Measurements from ENCODE around the gene HCST.

HCST gene

DNA sequence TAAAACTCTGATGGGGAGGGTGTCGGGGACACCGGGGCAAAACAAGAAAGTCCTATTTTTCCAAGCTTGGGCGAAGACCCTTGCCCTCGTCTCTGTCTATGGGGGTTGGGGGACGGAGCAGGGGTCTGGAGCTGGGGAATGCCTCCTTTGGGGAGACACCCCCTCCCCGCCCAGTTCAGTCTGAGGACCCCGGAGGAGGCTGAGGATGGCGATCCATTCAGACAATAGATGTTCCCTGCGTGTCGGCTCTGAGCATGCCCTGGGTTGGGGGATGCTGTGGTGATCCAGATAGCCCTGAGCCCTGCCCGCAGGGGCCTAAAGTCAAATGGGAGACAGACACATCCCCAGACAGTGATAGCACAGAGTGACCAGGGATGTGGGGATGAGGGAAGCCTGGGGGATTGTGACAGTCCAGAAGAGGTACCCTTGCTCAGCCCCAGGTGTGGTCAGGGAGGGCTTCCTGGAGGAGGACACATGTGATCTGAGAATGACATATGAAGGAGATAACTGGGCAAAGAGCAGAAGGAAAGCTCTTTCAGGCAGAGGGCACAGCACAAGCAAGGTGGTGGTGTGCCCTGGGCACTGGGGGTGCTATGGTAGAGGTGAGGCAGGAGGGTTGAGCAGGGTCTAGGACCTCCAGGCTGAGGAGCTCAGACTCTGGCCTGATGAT, 42.9 kb downstream of the HCST start:
- TF ChIP-seq, protein P1, sequence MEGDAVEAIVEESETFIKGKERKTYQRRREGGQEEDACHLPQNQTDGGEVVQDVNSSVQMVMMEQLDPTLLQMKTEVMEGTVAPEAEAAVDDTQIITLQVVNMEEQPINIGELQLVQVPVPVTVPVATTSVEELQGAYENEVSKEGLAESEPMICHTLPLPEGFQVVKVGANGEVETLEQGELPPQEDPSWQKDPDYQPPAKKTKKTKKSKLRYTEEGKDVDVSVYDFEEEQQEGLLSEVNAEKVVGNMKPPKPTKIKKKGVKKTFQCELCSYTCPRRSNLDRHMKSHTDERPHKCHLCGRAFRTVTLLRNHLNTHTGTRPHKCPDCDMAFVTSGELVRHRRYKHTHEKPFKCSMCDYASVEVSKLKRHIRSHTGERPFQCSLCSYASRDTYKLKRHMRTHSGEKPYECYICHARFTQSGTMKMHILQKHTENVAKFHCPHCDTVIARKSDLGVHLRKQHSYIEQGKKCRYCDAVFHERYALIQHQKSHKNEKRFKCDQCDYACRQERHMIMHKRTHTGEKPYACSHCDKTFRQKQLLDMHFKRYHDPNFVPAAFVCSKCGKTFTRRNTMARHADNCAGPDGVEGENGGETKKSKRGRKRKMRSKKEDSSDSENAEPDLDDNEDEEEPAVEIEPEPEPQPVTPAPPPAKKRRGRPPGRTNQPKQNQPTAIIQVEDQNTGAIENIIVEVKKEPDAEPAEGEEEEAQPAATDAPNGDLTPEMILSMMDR (IDR thresholded peaks at IDR 0.05; ENCODE audit: insufficient read depth, low read length, poor library complexity, severe bottlenecking), result no peak
- DNase-seq (ENCODE audit: extremely low read depth, insufficient read length), result no peak
- H3K4me3 ChIP-seq (replicated peaks; ENCODE audit: low read depth, low read length), result no peak overlapping the region
- no peaks in the 10 kb centered on the region for H3K27me3 ChIP-seq (replicated peaks; ENCODE audit: control insufficient read depth, insufficient read depth, low read length)
- no peaks in the 10 kb centered on the region for H3K36me3 ChIP-seq (ENCODE audit: control insufficient read depth, insufficient read depth, low read length)

DNA sequence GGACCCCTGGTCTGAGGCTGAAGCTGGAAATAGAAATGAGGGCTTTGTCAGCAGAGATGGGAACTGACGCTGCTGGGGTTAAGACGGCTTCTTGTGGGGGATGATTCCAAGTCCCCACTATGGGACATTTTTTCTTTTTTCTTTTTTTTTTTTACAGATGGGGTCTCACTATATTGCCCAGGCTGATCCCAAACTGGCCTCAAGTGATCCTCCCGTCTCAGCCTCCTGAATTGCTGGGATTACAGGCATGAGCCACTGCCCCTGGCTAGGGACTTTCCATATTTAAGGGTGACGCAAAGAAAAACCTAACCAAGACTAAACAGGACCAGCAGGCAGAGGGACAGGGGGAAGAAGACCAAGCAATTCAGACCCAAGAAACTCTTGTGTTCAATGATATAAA, 43.9 kb downstream of the HCST start:
- TF ChIP-seq, protein P1 (IDR thresholded peaks at IDR 0.05; ENCODE audit: insufficient read depth, low read length, poor library complexity, severe bottlenecking), result no peak
- Histone ChIP-seq H3K4me3 (replicated peaks; ENCODE audit: low read depth, low read length) (no peak overlapping the region), H3K27me3 (replicated peaks; ENCODE audit: control insufficient read depth, insufficient read depth, low read length) (no peaks in the 10 kb centered on the region), H3K36me3 (ENCODE audit: control insufficient read depth, insufficient read depth, low read length) (no peaks in the 10 kb centered on the region)
- no peak for DNase-seq (ENCODE audit: extremely low read depth, insufficient read length)

DNA sequence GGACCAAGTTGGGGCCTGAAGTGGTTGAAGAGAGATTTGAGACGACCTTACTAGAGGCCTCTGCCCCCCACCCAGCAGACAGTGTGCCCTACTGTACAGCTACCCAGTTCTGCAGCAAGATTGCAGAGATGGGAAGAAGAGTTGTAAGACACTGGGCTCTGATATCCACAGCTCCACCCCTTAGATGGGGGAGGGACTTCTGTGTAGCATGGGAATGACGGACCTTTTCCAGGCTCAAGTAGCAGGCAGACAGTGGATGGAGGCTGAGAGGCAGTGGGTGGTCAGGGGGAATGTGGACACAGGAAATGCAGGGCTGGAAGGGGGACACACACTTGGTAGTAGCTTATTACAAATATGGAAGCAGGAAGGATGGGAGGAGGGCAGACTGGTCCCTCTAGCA, 46.8 kb downstream of the HCST start:
- H3K4me3 ChIP-seq (replicated peaks; ENCODE audit: low read depth, low read length), result no peak overlapping the region
- H3K27me3 ChIP-seq (replicated peaks; ENCODE audit: control insufficient read depth, insufficient read depth, low read length), result no peaks in the 10 kb centered on the region
- no peaks in the 10 kb centered on the region for H3K36me3 ChIP-seq (ENCODE audit: control insufficient read depth, insufficient read depth, low read length)
- DNase-seq (ENCODE audit: extremely low read depth, insufficient read length), result no peak
- TF ChIP-seq, protein P1 (IDR thresholded peaks at IDR 0.05; ENCODE audit: insufficient read depth, low read length, poor library complexity, severe bottlenecking), result no peak

Data from GM06990 (cell line).